ENCODE results near the gene YPEL1.
"Not testable (repeated sequence)": the region's sequence is repeated elsewhere in the genome, so short reads cannot be mapped to it uniquely, and the experiment has no call there.

YPEL1 gene

GRCh38 chr22:21693999-21694341 is 41.6 kb downstream of the YPEL1 start:
- no peak for DNase-seq (ENCODE audit: low read depth)
- no peak overlapping the region for H3K4me3 ChIP-seq (ENCODE audit: low read depth, low read length)
- TF ChIP-seq, protein P1, sequence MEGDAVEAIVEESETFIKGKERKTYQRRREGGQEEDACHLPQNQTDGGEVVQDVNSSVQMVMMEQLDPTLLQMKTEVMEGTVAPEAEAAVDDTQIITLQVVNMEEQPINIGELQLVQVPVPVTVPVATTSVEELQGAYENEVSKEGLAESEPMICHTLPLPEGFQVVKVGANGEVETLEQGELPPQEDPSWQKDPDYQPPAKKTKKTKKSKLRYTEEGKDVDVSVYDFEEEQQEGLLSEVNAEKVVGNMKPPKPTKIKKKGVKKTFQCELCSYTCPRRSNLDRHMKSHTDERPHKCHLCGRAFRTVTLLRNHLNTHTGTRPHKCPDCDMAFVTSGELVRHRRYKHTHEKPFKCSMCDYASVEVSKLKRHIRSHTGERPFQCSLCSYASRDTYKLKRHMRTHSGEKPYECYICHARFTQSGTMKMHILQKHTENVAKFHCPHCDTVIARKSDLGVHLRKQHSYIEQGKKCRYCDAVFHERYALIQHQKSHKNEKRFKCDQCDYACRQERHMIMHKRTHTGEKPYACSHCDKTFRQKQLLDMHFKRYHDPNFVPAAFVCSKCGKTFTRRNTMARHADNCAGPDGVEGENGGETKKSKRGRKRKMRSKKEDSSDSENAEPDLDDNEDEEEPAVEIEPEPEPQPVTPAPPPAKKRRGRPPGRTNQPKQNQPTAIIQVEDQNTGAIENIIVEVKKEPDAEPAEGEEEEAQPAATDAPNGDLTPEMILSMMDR (IDR thresholded peaks at IDR 0.05; ENCODE audit: control insufficient read depth, extremely low read depth, insufficient read depth), result no peak

- TF ChIP-seq, protein P1 (IDR thresholded peaks at IDR 0.05; ENCODE audit: control insufficient read depth, extremely low read depth, insufficient read depth), result no peak
- DNase-seq (ENCODE audit: low read depth), result no peak
- no peak overlapping the region for H3K4me3 ChIP-seq (ENCODE audit: low read depth, low read length)
These were observed 42.1 kb downstream of the YPEL1 start for GRCh38 chr22:21693333-21693998.

- H3K4me3 ChIP-seq (ENCODE audit: low read depth, low read length), result not testable (repeated sequence)
These were observed 42.7 kb downstream of the YPEL1 start for GRCh38 chr22:21692856-21693255.

GRCh38 chr22:21691816-21692215 is 43.8 kb downstream of the YPEL1 start:
- no peak for DNase-seq (ENCODE audit: low read depth)
- H3K4me3 ChIP-seq (ENCODE audit: low read depth, low read length), result no peak overlapping the region
- TF ChIP-seq, protein P1 (IDR thresholded peaks at IDR 0.05; ENCODE audit: control insufficient read depth, extremely low read depth, insufficient read depth), result no peak

More at GRCh38 chr22:21692856-21693255, 42.7 kb downstream of the YPEL1 start:
- not testable (repeated sequence) for DNase-seq (ENCODE audit: low read depth)

DNA sequence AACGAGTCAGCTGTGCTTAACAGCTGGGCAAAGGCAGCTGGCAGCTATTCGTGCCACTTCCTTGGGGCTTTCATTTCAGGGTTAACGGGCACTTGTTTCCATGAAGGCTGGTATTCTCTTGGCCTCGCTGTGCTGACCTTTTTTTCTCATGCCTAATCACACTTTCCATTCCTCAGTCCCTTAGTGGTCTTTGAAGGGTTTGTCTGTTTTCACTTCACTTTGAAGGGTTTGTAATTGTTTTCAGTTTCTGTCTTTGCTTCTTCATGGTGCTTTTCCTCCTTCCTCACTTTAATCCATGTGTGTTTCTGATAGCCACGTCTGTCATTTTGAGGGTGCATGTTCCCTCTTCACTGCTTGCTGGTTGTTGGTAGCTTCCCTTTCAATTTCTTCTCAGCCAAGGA is 45.2 kb downstream of the YPEL1 start:
- TF ChIP-seq, protein P1 (IDR thresholded peaks at IDR 0.05; ENCODE audit: control insufficient read depth, extremely low read depth, insufficient read depth), result no peak
- H3K4me3 ChIP-seq (ENCODE audit: low read depth, low read length), result no peak overlapping the region
- no peak for DNase-seq (ENCODE audit: low read depth)

DNA sequence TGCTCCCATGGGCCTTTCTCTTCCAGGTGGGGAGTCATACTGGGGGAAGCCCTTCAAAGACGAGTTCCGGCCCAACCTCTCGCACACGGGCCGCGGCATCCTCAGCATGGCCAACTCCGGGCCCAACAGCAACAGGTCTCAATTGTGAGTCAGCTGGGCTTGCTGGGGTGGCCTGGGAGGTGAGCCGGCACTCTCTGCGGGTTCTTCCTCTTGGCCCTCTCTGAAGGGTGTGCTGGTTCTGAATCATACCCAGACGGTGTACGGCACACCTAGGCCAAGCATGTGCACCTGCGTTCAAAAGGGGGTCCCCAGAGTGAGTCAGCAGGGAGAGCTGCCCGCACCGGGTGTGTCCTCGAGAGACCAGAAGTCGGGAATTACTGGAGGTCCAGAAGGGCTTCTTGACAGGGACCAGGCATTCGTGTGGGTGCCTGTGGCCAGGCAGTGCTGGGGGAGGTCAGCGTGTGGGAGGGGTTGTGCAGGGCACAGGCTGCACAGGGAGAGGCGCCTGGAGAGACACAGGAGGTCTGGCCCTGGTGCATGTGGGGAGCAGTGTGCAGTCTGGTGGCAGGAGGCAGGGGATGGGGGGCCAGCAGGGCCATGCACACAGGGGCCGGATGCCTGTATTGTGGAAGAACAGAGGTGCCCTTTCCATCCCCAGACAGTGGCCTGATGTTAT is 46.8 kb downstream of the YPEL1 start:
- no peak for DNase-seq (ENCODE audit: low read depth)
- no peak overlapping the region for H3K4me3 ChIP-seq (ENCODE audit: low read depth, low read length)
- TF ChIP-seq, protein P1 (IDR thresholded peaks at IDR 0.05; ENCODE audit: control insufficient read depth, extremely low read depth, insufficient read depth), result no peak

DNA sequence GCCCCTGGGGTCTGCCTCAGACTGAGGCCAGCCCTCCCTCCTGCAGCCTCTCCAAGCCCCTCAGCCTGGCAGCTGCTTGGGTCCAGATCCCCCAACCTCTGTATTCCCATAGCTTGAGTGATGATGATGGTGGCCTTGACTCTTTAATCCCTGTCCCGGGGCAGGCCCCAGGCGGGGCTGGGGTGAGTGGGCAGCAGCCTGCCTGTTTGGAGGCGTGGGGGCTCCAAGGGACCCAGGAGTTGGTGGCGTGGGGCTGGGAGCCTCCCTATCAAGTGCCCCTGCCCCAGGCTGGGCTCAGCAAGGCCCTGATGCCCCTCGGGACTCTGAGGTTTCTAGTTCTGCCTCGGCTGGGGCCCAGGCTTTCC is 47.3 kb downstream of the YPEL1 start:
- DNase-seq (ENCODE audit: low read depth), result no peak
- TF ChIP-seq, protein P1 (IDR thresholded peaks at IDR 0.05; ENCODE audit: control insufficient read depth, extremely low read depth, insufficient read depth), result no peak
- no peak overlapping the region for H3K4me3 ChIP-seq (ENCODE audit: low read depth, low read length)

All from LNCaP clone FGC (cell line).